DMS114 treated with DMSO at 0.1 percent for 48 hours (cell line): ENCODE data around the gene MAN1A1.

Experiments
- DNase-seq: peaks from one replicate; lab custom pipeline; 2025; ENCODE audit not compliant: unreplicated experiment; lab: John Stamatoyannopoulos, UW

The MAN1A1 gene

GRCh38 chr6:119274197-119274595 is 75.4 kb downstream of the MAN1A1 start:
- DNase-seq, result no peak

- DNase-seq, result no peak
These were observed 76.0 kb downstream of the MAN1A1 start for GRCh38 chr6:119273272-119274196.

GRCh38 chr6:119270545-119270944 is 79.0 kb downstream of the MAN1A1 start:
- DNase-seq, result no peak

GRCh38 chr6:119269266-119270103 is 80.1 kb downstream of the MAN1A1 start:
- no peak for DNase-seq

- DNase-seq, result no peak
These were observed 82.2 kb downstream of the MAN1A1 start for GRCh38 chr6:119267126-119267905.

- DNase-seq, result no peak
These were observed 84.6 kb downstream of the MAN1A1 start for GRCh38 chr6:119264854-119265397.

GRCh38 chr6:119262612-119263011 is 86.9 kb downstream of the MAN1A1 start:
- no peak for DNase-seq

- DNase-seq, result no peak
These were observed 87.6 kb downstream of the MAN1A1 start for GRCh38 chr6:119261944-119262284.

GRCh38 chr6:119259027-119259426 is 90.5 kb downstream of the MAN1A1 start:
- no peak for DNase-seq

GRCh38 chr6:119257726-119258125 is 91.8 kb downstream of the MAN1A1 start:
- DNase-seq, result no peak

GRCh38 chr6:119256978-119257462 is 92.5 kb downstream of the MAN1A1 start:
- DNase-seq, result no peak

- no peak for DNase-seq
These were observed 93.2 kb downstream of the MAN1A1 start for GRCh38 chr6:119256392-119256791.

- DNase-seq, result no peak
These were observed 94.1 kb downstream of the MAN1A1 start for GRCh38 chr6:119255492-119255891.

GRCh38 chr6:119250036-119250435 is 99.5 kb downstream of the MAN1A1 start:
- no peak for DNase-seq

GRCh38 chr6:119249319-119249718 is 100.2 kb downstream of the MAN1A1 start:
- no peak for DNase-seq

GRCh38 chr6:119247504-119247903 is 102.1 kb downstream of the MAN1A1 start:
- DNase-seq, result no peak

- no peak for DNase-seq
These were observed 105.9 kb downstream of the MAN1A1 start for GRCh38 chr6:119243657-119244056.

- DNase-seq, result no peak
These were observed 106.5 kb downstream of the MAN1A1 start for GRCh38 chr6:119243037-119243436.

- no peak for DNase-seq
These were observed 107.8 kb downstream of the MAN1A1 start for GRCh38 chr6:119241540-119242309.

- DNase-seq, result no peak
These were observed 108.5 kb downstream of the MAN1A1 start for GRCh38 chr6:119241111-119241465.
